Mesodermal cell (in vitro differentiated cells): ENCODE measurements around the gene REXO4.
"Not testable (repeated sequence)": the region's sequence is repeated elsewhere in the genome, so short reads cannot be mapped to it uniquely, and the experiment has no call there.

Source experiments
- H3K27ac ChIP-seq: 2 replicates; pipeline ENCODE4 v1.7.0; 2013; ENCODE audit warnings: mild to moderate bottlenecking, low read depth, low read length, moderate library complexity; ENCODE audit not compliant: severe bottlenecking
- H3K36me3 ChIP-seq: 2 replicates; pipeline ENCODE4 v1.7.1; 2013; ENCODE audit warnings: mild to moderate bottlenecking, low read length, moderate library complexity; ENCODE audit not compliant: control insufficient read depth, insufficient read depth
- H3K4me1 ChIP-seq: one replicate; pipeline ENCODE4 v1.7.1; 2013; ENCODE audit warnings: mild to moderate bottlenecking, low read length; ENCODE audit not compliant: insufficient read depth, control insufficient read depth, poor library complexity, severe bottlenecking
- H3K4me3 ChIP-seq: 2 replicates; pipeline ENCODE4 v1.7.0; 2013; ENCODE audit warnings: low read length, control low read depth, mild to moderate bottlenecking; ENCODE audit not compliant: insufficient read depth, poor library complexity, severe bottlenecking; ENCODE audit errors: extremely low read depth
- H3K9me3 ChIP-seq: 2 replicates; pipeline ENCODE4 v1.7.1; 2013; ENCODE audit warnings: mild to moderate bottlenecking, low read length, moderate library complexity; ENCODE audit not compliant: control insufficient read depth
- WGBS, 2 experiments: methylation state at CpG; one replicate each; pipeline ENCODE4 v1.1.5; 2013; ENCODE audit warnings: missing lambda C conversion rate in 2 of 2; ENCODE audit not compliant: insufficient coverage in 2 of 2; 5-methylcytosine and 5-hydroxymethylcytosine counted together

The REXO4 gene

DNA sequence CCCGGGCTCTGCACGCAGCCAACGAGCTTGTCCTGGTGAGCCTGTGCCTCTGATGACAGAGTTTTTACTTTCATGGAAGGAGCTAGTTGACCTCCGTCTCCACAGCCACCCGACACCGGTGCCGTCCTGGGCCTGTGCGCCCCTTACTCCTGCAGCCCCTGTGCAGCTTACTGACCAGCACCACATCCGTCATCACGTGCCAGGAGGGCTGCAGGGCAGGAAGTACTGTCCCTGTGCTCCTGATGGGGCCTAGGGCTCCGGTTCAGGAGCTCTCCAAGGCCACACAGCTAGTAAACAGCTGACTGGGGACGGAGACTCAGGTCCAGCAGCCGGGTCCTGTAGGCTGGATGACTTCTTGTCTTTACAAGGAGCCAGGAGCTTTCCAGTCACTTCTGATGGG is 31.5 kb downstream of the REXO4 start:
- Histone ChIP-seq H3K27ac (no peak overlapping the region), H3K4me1 (no peaks in the 10 kb centered on the region), H3K36me3 (no peaks in the 10 kb centered on the region), H3K4me3 (no peak overlapping the region), H3K9me3 (peaks cover 4% of the 10 kb centered on the region)
- 92 to 93% methylated on average over 6 to 13 of the region's 13 CpGs for WGBS, 2 experiments

DNA sequence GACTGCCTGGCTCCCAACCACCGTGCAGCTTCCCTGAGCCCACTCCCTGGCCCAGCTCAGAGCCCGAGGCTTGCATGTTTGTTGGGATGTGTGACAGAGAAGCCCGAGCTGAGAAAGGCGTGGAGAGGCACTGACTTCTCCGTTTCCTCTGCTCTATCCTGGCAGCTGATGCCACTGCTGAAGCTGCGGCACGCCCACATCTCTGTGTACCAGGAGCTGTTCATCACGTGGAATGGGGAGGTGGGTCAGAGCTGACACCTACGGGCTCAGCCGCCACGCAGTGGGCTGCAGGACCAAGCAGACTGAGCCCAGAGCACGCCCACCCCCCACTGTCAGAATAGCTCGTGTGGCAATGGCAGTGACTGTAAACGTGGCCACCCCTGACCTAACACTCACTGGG is 32.4 kb downstream of the REXO4 start:
- Histone ChIP-seq H3K36me3 (no peaks in the 10 kb centered on the region), H3K4me1 (no peaks in the 10 kb centered on the region), H3K4me3 (no peak overlapping the region), H3K9me3 (peaks cover 2% of the 10 kb centered on the region), H3K27ac (no peak overlapping the region)
- WGBS, 2 experiments = 80 to 88% methylated on average over 13 to 14 of the region's 14 CpGs

DNA sequence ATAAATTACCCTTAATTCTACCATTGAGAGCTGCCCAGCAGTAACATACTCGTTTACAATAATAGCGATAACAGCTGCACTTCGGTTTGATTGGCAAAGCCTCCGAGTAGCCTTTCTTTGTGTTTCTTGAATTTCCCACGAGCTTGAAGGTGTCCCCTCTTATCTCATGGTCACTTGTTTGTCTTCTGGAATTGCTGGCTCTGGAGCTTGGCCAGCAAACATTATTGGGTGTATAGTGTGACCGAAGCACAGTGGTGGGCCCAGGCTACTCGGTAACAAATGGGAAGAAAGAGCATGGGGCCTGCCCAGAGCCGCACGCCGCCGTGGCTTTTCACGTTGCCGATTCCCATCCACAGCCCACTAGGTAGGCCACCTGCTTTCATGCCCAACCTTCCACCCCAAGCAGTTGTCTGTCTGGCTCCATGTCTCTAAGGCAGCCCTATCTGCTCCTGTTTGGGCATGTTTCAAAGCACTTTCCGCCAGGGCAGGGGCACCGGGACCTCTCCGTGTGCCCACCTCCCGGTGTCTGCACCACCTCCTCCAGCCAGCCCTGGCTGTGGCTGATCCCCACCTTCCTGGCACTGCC is 33.0 kb downstream of the REXO4 start:
- H3K27ac ChIP-seq = no peak overlapping the region
- H3K36me3 ChIP-seq = no peaks in the 10 kb centered on the region
- 93 to 95% methylated on average over 15 to 17 of the region's 17 CpGs for WGBS, 2 experiments
- H3K9me3 ChIP-seq = no peaks in the 10 kb centered on the region
- H3K4me3 ChIP-seq = no peak overlapping the region
- H3K4me1 ChIP-seq = no peaks in the 10 kb centered on the region

DNA sequence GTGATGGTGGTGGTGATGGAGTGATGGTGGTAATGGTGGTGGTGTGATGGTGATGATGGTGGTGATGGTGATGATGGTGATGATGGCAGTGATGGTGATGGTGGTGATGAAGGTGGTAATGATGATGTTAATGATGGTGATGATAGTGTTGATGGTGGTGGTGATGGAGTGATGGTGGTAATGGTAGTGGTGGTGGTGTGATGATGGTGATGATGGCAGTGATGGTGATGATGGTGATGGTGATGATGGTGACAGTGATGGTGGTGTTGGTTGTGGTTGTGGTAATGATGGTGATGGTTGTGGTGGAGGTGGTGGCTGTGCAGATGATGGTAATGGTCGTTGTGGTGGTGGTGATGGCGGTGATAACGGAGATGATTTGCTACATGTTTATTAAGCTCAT is 34.4 kb downstream of the REXO4 start:
- Histone ChIP-seq H3K36me3 (no peaks in the 10 kb centered on the region), H3K9me3 (no peaks in the 10 kb centered on the region), H3K4me1 (no peaks in the 10 kb centered on the region), H3K27ac (no peak overlapping the region), H3K4me3 (no peak overlapping the region)
- WGBS, 2 experiments = 90 to 100% methylated on average over 2 to 3 of the region's 3 CpGs

DNA sequence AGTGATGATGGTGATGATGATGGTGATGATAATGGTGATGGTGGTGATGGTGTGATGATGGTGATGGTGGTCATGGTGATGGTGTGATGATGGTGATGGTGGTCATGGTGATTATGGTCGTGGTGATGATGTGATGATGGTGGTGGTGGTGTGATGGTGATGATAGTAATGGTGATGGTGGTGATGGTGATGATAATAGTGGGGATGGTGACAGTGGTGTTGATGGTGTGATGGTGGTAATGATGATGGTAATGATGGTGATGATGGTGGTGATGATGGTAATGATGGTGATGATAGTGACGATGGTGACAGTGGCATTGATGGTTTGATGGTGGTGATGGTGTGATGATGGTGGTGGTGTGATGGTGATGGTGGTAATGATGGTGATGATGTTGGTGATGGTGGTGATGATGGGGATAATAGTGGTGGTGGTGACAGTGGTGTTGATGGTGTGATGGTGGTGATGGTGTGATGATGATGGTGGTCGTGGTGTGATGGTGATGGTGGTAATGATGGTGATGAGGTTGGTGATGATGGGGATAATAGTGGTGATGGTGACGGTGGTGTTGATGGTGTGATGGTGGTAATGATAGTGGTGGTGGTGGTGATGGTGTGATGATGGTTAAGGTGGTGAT is 35.2 kb downstream of the REXO4 start:
- WGBS, 2 experiments = 84 to 86% methylated on average over 4 of the region's 4 CpGs
- Histone ChIP-seq H3K4me3 (no peak overlapping the region), H3K9me3 (no peaks in the 10 kb centered on the region)

DNA sequence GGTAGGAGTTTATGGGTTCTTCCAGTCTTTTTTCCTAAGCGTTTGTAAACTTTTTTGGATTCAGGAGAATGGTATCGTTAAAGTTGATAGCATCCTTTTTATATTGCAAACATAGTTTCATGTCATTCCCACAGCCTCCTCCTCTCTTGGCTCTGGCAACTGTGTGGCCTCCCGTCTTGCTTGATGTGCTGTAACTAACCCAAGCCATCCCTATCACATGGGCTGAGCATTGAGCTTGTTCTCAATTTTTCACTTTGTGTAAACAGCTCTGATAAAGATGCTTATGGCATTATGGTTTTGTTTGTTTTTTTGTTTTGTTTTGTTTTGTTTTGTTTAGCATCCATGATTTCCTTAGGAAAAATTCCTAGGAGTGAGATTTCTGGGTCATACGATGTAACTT is 37.1 kb downstream of the REXO4 start:
- Histone ChIP-seq H3K9me3 (no peaks in the 10 kb centered on the region), H3K36me3 (no peaks in the 10 kb centered on the region), H3K27ac (no peak overlapping the region), H3K4me3 (no peak overlapping the region), H3K4me1 (no peaks in the 10 kb centered on the region)
- 82 to 100% methylated on average over 1 to 2 of the region's 4 CpGs for WGBS, 2 experiments

More for the DNA sequence above, 35.2 kb downstream of the REXO4 start:
- Histone ChIP-seq H3K36me3 (no peaks in the 10 kb centered on the region), H3K4me1 (no peaks in the 10 kb centered on the region), H3K27ac (no peak overlapping the region)

DNA sequence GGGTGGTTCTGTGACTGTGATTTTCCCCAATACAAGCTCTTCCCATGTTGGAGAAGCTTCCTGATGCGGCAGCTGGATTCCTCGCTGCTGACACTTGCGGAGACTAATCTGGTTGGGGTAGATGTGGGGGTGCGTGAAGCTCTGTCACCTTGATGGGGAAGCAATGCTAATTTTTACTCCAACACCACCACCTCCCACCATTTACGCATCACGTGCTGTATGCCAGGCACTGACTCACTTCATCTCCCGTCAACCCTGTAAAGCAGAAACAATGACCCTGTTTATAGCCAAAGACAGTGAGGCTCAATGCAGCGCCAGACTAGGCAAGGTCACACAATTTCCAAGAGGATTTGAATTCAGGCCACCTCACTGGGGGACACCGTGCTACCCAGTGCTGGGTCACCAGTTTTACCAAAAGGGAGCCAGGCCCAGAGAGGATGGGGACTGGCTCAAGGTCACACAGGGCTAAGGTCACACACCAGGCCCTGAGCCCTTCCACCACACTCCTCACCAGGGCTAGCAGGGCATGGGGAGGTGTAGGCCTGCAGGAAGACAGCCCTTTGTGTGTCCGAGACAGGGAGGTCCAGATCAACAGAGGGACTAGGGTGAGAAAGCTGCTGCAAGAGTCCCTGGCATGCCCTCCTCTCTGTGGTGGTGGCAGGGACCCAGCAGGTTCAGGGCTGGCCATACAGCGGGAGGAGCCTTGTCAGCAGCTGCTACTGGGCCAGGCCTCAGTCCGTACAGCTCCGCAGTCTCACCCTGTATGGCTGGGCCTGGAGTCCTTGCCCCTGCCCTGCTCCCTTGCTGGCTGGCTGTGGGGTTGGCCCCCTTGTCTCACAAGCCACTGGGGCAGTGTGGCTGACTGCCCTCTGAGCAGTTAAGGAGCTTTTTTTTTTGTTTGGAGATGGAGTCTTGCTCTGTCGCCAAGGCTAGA is 38.4 kb downstream of the REXO4 start:
- 83 to 85% methylated on average over 8 of the region's 14 CpGs for WGBS, 2 experiments
- no peaks in the 10 kb centered on the region for H3K36me3 ChIP-seq
- H3K9me3 ChIP-seq = no peaks in the 10 kb centered on the region
- H3K4me3 ChIP-seq = no peak overlapping the region
- no peak overlapping the region for H3K27ac ChIP-seq
- H3K4me1 ChIP-seq = no peaks in the 10 kb centered on the region

DNA sequence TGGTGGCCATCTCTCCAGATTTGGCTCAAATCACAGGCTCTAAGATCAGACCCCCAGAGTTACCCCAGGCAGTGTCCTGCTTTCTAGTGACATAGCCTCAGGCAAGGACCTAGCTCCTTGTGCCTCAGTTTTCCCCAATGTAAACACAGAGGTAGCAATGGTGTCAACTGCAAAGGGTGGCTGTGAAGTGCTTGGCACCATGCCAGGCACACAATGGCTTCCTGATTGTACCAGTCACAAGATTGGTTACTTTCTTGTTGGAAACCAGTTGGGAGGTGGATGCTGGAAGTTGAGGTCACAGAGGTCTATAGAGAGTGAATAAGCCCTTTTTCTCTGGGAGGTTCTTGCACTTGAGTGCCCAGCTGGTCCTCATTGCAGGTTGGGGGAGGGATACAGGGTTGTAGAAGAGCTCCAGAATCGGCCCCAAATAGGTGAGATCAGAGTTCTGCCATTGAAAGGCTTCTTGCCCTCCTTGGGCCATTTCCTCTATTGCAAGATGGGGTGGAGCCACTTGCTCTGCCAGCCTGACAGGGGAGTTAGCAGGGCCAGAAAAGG is 39.3 kb downstream of the REXO4 start:
- no peak overlapping the region for H3K27ac ChIP-seq
- WGBS, 2 experiments = 80% methylated on average over 1 of the region's 1 CpG; no CpG with 5 or more reads in 1 of the 2 experiments

DNA sequence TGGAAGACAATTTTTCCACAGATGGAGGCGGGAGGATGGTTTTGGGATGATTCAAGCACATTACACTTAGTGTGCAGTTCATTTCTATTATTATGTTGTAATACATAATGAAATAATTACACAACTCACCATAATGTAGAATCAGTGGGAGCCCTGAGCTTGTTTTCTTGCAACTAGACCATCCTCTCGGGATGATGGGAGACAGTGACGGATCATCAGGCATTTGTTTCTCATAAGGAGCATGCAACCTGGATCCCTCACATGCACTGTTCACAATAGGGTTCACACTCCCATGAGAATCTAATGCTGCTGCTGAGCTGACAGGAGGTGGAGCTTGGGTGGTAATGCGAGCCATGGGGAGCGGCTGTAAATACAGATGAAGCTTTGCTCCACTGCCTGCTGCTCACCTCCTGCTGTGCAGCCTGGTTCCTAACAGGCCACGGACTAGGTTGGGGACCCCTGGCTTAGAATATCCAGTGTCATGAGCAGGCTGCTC is 40.0 kb downstream of the REXO4 start:
- no peaks in the 10 kb centered on the region for H3K9me3 ChIP-seq
- WGBS, 2 experiments = 38 to 60% methylated on average over 5 of the region's 6 CpGs
- no peak overlapping the region for H3K27ac ChIP-seq
- no peaks in the 10 kb centered on the region for H3K4me1 ChIP-seq
- peaks cover 16% of the 10 kb centered on the region for H3K36me3 ChIP-seq
- H3K4me3 ChIP-seq = no peak overlapping the region

More for the DNA sequence above, 39.3 kb downstream of the REXO4 start:
- peaks cover 9% of the 10 kb centered on the region for H3K36me3 ChIP-seq
- H3K9me3 ChIP-seq = no peaks in the 10 kb centered on the region
- no peaks in the 10 kb centered on the region for H3K4me1 ChIP-seq
- no peak overlapping the region for H3K4me3 ChIP-seq

DNA sequence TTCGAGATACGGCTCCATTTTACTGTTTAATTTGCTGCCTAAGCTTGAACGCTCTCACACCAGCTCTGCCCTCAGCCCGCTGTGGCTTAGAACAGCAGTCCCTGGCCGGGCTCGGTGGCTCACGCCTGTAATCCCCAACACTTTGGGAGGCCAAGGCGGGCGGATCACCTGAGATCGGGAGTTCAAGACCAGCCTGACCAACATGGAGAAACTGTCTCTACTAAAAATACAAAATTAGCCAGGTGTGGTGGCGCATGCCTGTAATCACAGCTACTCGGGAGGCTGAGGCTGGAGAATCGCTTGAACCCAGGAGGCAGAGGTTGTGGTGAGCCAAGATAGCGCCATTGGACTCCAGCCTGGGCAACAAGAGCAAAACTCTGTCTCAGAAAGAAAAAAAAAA is 40.5 kb downstream of the REXO4 start:
- H3K4me3 ChIP-seq = not testable (repeated sequence)

More for the DNA sequence above, 40.5 kb downstream of the REXO4 start:
- not testable (repeated sequence) for H3K9me3 ChIP-seq, H3K4me1 ChIP-seq, H3K27ac ChIP-seq
- WGBS, 2 experiments = 89 to 95% methylated on average over 10 to 13 of the region's 14 CpGs
- peaks cover 21% of the 10 kb centered on the region for H3K36me3 ChIP-seq
